Transverse colon (tissue), 4 donors: ENCODE data around the gene GJC1.

ENCODE experiments used
- POLR2AphosphoS5 ChIP-seq, 3 donors: sonication (generic); formaldehyde crosslinking; IDR thresholded peaks; one replicate each; pipeline ENCODE4 v1.6.1; 2016; ENCODE audit warnings: antibody characterized with exemption in 3 of 3
- TF ChIP-seq, protein P1 (sequence below), 5 experiments: fragments of 200-600 bp in 3 of 5; fragments of 450-650 bp in 2 of 5; sonication (generic) in 3 of 5; IDR thresholded peaks; 1 replicate in 2 of 5; 2 replicates in 3 of 5; pipeline ENCODE4 v1.5.1; 2016 to 2017; ENCODE audit warnings: antibody characterized with exemption in 5 of 5, inconsistent platforms in 3 of 5, mild to moderate bottlenecking in 2 of 5, moderate library complexity in 1 of 5

DNA sequence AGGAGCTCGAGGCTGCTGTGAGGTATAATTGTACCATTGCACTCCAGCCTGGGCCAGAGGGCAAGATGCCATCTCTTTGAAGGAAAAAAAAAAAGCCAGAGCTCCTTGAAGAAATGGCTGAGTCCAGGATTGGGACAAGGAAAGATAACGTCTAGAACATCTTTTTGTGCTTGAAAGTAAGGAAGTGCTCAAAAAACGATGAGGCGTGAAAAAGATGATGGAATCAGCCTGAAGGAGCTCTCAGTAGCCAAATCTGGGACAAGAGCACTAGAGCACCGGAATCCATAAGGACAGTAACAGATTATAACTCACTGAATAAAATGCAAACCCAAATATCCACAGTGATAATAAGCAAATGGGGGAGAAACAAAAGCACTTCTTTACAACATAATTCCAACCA, 47.0 kb upstream of the GJC1 start:
- TF ChIP-seq, protein P1, sequence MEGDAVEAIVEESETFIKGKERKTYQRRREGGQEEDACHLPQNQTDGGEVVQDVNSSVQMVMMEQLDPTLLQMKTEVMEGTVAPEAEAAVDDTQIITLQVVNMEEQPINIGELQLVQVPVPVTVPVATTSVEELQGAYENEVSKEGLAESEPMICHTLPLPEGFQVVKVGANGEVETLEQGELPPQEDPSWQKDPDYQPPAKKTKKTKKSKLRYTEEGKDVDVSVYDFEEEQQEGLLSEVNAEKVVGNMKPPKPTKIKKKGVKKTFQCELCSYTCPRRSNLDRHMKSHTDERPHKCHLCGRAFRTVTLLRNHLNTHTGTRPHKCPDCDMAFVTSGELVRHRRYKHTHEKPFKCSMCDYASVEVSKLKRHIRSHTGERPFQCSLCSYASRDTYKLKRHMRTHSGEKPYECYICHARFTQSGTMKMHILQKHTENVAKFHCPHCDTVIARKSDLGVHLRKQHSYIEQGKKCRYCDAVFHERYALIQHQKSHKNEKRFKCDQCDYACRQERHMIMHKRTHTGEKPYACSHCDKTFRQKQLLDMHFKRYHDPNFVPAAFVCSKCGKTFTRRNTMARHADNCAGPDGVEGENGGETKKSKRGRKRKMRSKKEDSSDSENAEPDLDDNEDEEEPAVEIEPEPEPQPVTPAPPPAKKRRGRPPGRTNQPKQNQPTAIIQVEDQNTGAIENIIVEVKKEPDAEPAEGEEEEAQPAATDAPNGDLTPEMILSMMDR (IDR thresholded peaks at IDR 0.05), result no peak
- TF ChIP-seq POLR2AphosphoS5 (IDR thresholded peaks at IDR 0.05), result no peak
